Neutrophil (primary cell): Measurements from ENCODE around the gene MITF.

Experiments
- H3K27ac ChIP-seq: fragments of 200-600 bp; sonication (generic); 2 replicates; pipeline ENCODE4 v1.5.1; 2016; ENCODE audit warnings: mild to moderate bottlenecking, moderate library complexity
- H3K27me3 ChIP-seq: fragments of 200-600 bp; sonication (generic); 2 replicates; pipeline ENCODE4 v1.6.0; 2016; ENCODE audit warnings: mild to moderate bottlenecking
- H3K36me3 ChIP-seq: fragments of 200-600 bp; sonication (generic); 2 replicates; pipeline ENCODE4 v1.5.1; 2017
- H3K4me1 ChIP-seq, 2 experiments: fragments of 200-600 bp in 1 of 2; sonication (generic) in 1 of 2; 1 replicate in 1 of 2; 2 replicates in 1 of 2; pipeline versions ENCODE4 v1.5.1 to v1.6.1; 2013 to 2016; ENCODE audit warnings: low read depth in 1 of 2, low read length in 1 of 2, mild to moderate bottlenecking in 1 of 2, moderate library complexity in 1 of 2; ENCODE audit not compliant: control insufficient read depth in 1 of 2, insufficient read depth in 1 of 2
- H3K4me3 ChIP-seq, 2 experiments: fragments of 200-600 bp in 1 of 2; sonication (generic) in 1 of 2; 1 replicate in 1 of 2; 2 replicates in 1 of 2; pipeline ENCODE4 v1.5.1; 2013 to 2016; ENCODE audit warnings: low read depth in 1 of 2, low read length in 1 of 2, mild to moderate bottlenecking in 1 of 2, moderate library complexity in 1 of 2
- H3K9me3 ChIP-seq: fragments of 200-600 bp; sonication (generic); 2 replicates; pipeline ENCODE4 v1.5.1; 2016
- TF ChIP-seq, protein P1 (sequence below): fragments of 200-600 bp; sonication (generic); IDR thresholded peaks from 2 replicates; pipeline ENCODE4 v1.5.1; 2016; ENCODE audit warnings: antibody characterized with exemption

The MITF gene

DNA sequence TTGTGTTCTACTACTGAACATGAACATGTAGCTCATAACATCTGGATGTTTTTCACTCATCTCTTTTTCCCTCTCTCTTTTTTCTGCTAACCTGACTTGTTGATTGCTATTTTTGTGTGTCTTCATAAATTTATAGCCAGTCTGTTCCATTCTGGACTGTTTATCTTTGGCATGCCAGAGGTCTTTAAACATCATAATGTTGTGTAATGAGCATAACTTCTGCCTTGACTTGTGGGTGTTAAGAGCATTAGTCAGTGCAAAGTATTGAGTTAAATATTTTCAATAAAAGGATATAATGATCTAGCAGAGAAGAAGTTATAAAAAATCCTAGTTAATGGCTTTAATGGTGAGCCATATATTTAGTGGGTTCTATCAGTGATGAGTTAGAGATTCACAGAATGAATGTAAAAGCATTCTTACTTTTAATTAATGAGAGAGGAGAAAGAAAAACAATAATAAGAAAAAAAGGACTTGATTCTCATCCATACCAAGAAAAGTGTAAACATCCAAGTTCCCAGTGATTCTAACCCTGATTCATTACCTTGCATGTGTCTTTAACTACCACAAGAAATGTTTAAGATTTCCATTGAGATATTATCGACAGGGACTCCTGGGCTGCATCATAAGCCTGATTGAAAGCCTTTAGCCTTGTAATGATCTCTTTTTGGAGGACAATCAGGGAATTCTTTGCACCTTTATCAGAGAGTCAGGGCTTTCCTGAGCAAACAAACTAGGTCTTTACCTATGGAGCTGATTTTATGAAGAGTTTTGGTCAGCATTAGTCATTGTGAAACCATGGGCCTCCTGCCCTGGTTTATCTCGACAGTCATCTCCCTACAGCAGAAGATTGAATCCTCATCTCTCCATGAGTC lies 22.9 kb downstream of the MITF start:
- no peak overlapping the region for H3K27ac ChIP-seq
- H3K4me1 ChIP-seq: no peaks in the 10 kb centered on the region
- no peaks in the 10 kb centered on the region for H3K36me3 ChIP-seq
- no peaks in the 10 kb centered on the region for H3K9me3 ChIP-seq
- TF ChIP-seq, protein P1, sequence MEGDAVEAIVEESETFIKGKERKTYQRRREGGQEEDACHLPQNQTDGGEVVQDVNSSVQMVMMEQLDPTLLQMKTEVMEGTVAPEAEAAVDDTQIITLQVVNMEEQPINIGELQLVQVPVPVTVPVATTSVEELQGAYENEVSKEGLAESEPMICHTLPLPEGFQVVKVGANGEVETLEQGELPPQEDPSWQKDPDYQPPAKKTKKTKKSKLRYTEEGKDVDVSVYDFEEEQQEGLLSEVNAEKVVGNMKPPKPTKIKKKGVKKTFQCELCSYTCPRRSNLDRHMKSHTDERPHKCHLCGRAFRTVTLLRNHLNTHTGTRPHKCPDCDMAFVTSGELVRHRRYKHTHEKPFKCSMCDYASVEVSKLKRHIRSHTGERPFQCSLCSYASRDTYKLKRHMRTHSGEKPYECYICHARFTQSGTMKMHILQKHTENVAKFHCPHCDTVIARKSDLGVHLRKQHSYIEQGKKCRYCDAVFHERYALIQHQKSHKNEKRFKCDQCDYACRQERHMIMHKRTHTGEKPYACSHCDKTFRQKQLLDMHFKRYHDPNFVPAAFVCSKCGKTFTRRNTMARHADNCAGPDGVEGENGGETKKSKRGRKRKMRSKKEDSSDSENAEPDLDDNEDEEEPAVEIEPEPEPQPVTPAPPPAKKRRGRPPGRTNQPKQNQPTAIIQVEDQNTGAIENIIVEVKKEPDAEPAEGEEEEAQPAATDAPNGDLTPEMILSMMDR: no peak
- no peak overlapping the region for H3K4me3 ChIP-seq
- H3K27me3 ChIP-seq: no peaks in the 10 kb centered on the region

DNA sequence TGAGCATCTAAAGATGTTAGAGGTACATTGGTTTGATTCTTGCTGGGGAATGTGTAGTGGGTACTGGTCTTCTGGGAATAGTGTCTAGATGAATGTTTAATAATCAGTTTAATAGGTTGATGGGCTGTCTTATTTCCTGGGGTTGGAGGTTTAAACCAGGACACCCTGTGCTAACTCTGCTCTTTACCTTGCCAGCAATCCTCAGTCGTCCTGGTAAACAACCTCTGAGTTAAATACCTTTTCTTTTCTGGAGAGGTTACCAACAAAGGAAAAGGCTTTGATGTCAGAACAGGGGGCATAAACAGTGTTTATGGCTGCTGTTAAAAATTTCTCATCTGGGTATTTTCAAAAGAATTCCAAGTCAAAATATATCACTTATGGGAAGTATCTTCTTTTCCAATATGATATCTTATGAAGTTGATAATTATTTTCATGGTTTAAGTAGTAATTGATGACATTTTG lies 23.5 kb downstream of the MITF start:
- H3K27me3 ChIP-seq: no peaks in the 10 kb centered on the region
- no peaks in the 10 kb centered on the region for H3K9me3 ChIP-seq
- H3K27ac ChIP-seq: no peak overlapping the region
- no peaks in the 10 kb centered on the region for H3K36me3 ChIP-seq
- no peak overlapping the region for H3K4me3 ChIP-seq
- TF ChIP-seq, protein P1: no peak
- no peaks in the 10 kb centered on the region for H3K4me1 ChIP-seq

DNA sequence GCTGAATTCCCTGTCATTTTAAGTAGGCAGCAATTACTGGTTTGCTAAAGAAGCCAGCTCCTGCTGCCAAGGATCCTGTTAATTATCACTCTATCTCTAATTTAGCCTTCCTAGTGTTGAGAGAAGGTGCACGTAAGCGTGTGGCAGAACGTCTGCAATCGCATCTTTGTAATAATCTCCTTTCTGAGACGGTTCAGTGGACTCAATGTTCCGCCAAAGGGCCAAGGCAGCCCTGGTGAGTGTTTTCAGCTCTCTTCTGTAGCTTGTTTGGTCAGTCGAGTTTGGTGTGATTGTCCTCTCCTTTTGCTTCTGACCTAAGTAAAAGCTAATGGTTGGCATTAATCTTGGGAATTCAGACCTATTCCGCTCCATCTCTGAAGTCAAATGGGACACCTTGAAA lies 24.2 kb downstream of the MITF start:
- no peaks in the 10 kb centered on the region for H3K36me3 ChIP-seq
- H3K27me3 ChIP-seq: no peaks in the 10 kb centered on the region
- H3K4me1 ChIP-seq: no peaks in the 10 kb centered on the region
- no peak overlapping the region for H3K4me3 ChIP-seq
- no peak overlapping the region for H3K27ac ChIP-seq
- H3K9me3 ChIP-seq: no peaks in the 10 kb centered on the region
- TF ChIP-seq, protein P1: no peak

DNA sequence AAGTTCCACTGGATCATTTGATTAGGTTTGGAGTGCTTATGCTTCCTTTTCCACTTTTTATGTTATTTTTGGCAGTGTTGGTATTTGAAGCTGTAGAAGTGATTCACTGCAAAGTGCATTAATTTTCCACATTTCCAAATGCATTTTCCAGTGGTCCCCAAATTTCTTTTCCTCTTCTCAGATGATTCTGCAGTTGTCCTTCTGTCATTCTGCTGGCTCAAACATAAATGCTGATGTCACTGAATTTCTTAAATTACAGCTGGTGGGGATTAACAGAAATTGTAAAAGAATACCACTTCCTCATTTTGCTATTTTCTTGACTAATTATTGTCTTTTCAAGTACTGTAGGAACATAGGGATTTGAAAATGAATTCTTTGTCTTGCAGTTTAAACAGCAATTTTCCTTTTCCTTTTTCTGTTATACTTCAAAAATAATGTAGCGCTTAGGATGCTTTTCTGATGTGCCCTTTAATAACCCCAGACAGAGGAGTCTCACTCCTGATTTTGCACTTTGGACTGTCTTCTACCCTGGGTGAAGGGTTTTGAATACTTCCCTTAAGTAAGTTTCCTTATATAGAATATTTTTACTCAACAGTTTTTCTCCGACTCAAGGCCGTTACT lies 25.0 kb downstream of the MITF start:
- H3K27ac ChIP-seq: no peak overlapping the region
- H3K4me1 ChIP-seq: no peaks in the 10 kb centered on the region
- no peak overlapping the region for H3K4me3 ChIP-seq
- no peaks in the 10 kb centered on the region for H3K9me3 ChIP-seq
- H3K36me3 ChIP-seq: no peaks in the 10 kb centered on the region
- no peaks in the 10 kb centered on the region for H3K27me3 ChIP-seq
- TF ChIP-seq, protein P1: no peak

DNA sequence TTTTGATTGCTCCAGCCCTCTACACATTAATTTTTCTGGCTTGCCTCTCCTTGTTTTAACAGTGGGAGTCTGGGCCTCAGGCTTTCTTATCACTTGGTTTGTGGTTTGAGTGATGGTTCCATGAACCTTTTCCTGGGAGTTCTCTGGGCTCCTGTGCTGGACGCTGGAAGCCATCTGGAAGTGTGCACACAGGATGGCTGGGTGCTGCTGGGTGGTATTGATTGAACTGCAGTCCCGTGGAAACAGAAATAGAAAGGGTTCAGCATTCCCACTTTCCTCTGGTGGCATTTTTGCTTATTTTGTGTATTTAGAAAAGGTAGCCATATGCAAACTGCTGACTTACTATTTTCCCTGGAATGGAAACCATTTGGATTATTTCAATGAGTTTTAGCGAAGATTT lies 25.6 kb downstream of the MITF start:
- H3K4me1 ChIP-seq: no peaks in the 10 kb centered on the region
- no peak overlapping the region for H3K27ac ChIP-seq
- H3K36me3 ChIP-seq: no peaks in the 10 kb centered on the region
- no peaks in the 10 kb centered on the region for H3K9me3 ChIP-seq
- no peaks in the 10 kb centered on the region for H3K27me3 ChIP-seq
- TF ChIP-seq, protein P1: no peak
- no peak overlapping the region for H3K4me3 ChIP-seq
